Psoas muscle (tissue), 8 donors: Measurements from ENCODE around the gene SUFU. TPM values are rescaled to one million over a fixed set of nuclear protein-coding genes. Genes with fewer than 3 reads are reported as not detected.

Experiments used
- ATAC-seq, 4 donors: fragments of 200-7000 bp; cut with Tn5 transposase; one replicate each; pipeline ENCODE4 v1.9.1; 2020; ENCODE audit warnings: moderate library complexity in 3 of 4, mild to moderate bottlenecking in 2 of 4
- DNase-seq, 2 donors: peaks; one replicate each; pipeline ENCODE4 v3.0.0-alpha.2; 2020
- H3K27ac ChIP-seq: fragments of 200-600 bp; one replicate; pipeline ENCODE4 v1.8.0; 2022
- H3K27me3 ChIP-seq, 3 donors: fragments of 200-600 bp in 1 of 3; one replicate each; pipeline versions ENCODE4 v1.6.1 to v1.8.0; 2013 to 2022; ENCODE audit warnings: low read length in 2 of 3, mild to moderate bottlenecking in 2 of 3, moderate library complexity in 1 of 3; ENCODE audit not compliant: insufficient read depth in 3 of 3
- H3K36me3 ChIP-seq, 2 donors: fragments of 200-600 bp in 1 of 2; one replicate each; pipeline versions ENCODE4 v1.6.1 to v1.8.0; 2013 to 2022; ENCODE audit warnings: low read depth in 1 of 2, mild to moderate bottlenecking in 1 of 2, moderate library complexity in 1 of 2; ENCODE audit not compliant: insufficient read depth in 1 of 2
- H3K4me1 ChIP-seq: fragments of 200-600 bp; one replicate; pipeline ENCODE4 v1.8.0; 2022
- H3K4me3 ChIP-seq: fragments of 200-600 bp; one replicate; pipeline ENCODE4 v1.8.0; 2022; ENCODE audit warnings: mild to moderate bottlenecking
- H3K9me3 ChIP-seq: fragments of 200-600 bp; one replicate; pipeline ENCODE4 v1.8.0; 2022
- WGBS, 3 donors: extraction: QIAGEN DNeasy Blood & Tissue Kit; methylation state at CpG; one replicate each; pipeline versions ENCODE4 v1.1.6 to v1.1.7; 2013; 5-methylcytosine and 5-hydroxymethylcytosine counted together
- intact Hi-C, 2 donors: fragments of 100-400 bp; cut with DNase I; formaldehyde crosslinking; loops; one replicate each; pipeline versions ENCODE4 v1.11.0 to v1.14.2; 2022
- polyA plus RNA-seq, 3 donors: library from polyadenylated mRNA; stranded (reverse); fragments of 200-250 nt; gene quantifications; one replicate each; pipeline ENCODE4 v1.2.3, GENCODE V29; 2013
- total RNA-seq, 4 donors: library from RNA; stranded (reverse); fragmentation: NEBNext Ultra II Directional in 2 of 4; extraction: Animal tissue kit (Norgen Biotek cat#: 25700) in 2 of 4; gene quantifications; one replicate each; pipeline versions ENCODE4 v1.2.1 to v1.2.4, GENCODE V29; 2021 to 2023
- TF ChIP-seq, protein P1 (sequence below): fragments of 200-600 bp; IDR thresholded peaks from one replicate; pipeline ENCODE4 v1.8.0; 2022; ENCODE audit warnings: antibody characterized with exemption
- donor health status: healthy with polysubstance abuse.
- donor health status: DM: no; HTN: no; CAD: no; lungs with moderate emphysema.
- donor health status: Bipolar disorder and iron deficiency.
- donor health status: healthy.
- donor health status: DM: yes; HTN: yes; CAD: no.
- donor health status: DM: no; HTN: no; CAD: no.
- donor health status: DM: no; HTN: no; CAD: no.
- donor health status: DM: yes; HTN: yes; CAD: no.

The SUFU gene
- total and polyA plus RNA-seq, 7 donors = 2.1 to 6.8 (median 5.1) TPM

GRCh38 chr10:102643336-102644065, 139.7 kb downstream of the SUFU start:
- ATAC-seq (peak; percentile 4 to 29 (median 12)), DNase-seq (peak; percentile 66 to 87)
- peaks cover 0 to 10% of the 10 kb centered on the region in 2 donors for H3K36me3 ChIP-seq
- intact Hi-C loops = loop anchor here (5.0 to 10.0 kb wide), 3 partner anchors 41 to 826 kb away; partner anchors contain the start of gene OGA (in 1 of the 2)
- TF ChIP-seq, protein P1, sequence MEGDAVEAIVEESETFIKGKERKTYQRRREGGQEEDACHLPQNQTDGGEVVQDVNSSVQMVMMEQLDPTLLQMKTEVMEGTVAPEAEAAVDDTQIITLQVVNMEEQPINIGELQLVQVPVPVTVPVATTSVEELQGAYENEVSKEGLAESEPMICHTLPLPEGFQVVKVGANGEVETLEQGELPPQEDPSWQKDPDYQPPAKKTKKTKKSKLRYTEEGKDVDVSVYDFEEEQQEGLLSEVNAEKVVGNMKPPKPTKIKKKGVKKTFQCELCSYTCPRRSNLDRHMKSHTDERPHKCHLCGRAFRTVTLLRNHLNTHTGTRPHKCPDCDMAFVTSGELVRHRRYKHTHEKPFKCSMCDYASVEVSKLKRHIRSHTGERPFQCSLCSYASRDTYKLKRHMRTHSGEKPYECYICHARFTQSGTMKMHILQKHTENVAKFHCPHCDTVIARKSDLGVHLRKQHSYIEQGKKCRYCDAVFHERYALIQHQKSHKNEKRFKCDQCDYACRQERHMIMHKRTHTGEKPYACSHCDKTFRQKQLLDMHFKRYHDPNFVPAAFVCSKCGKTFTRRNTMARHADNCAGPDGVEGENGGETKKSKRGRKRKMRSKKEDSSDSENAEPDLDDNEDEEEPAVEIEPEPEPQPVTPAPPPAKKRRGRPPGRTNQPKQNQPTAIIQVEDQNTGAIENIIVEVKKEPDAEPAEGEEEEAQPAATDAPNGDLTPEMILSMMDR = no peak
- H3K27ac ChIP-seq = peak overlapping the region; percentile 99
- H3K9me3 ChIP-seq = no peaks in the 10 kb centered on the region
- peaks cover 29% of the 10 kb centered on the region for H3K4me1 ChIP-seq
- peak overlapping the region; percentile 94 for H3K4me3 ChIP-seq
- no peaks in the 10 kb centered on the region for H3K27me3 ChIP-seq
- 1 to 2% (median 1%) methylated on average over 35 to 76 of the region's 76 CpGs for WGBS, 3 donors

DNA sequence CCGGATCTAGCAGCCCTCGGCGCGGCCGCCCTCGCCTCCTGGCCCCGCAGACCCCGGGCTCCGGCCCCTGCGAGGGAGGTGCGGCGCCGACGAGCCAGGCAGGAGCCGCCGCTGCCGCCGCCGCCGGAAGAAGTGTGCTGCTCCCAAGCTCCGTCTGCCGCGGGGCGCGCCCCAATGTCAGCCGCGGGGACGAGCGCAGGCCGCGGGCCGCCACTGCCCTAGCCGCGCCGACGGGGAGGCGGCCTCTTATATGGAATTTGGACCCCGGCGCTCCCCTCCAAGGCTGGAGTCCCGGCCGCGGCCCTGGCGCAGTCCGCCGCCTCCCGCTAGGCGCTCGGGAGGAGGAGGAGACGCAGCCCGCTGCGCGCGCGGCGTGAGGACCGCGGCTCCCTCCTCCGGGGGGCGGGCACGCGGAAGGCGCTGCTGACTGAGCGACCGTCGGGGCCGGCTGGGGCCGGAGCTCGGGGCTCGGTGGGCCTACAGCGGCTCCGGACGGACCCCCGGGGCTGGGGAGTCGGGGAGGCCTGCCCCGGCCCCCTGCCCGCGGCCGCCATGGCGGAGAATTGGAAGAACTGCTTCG, 140.4 kb downstream of the SUFU start, which contains the start of gene TRIM8:
Gene TRIM8 (plus strand): TSS at position 414 of the 580 bp plus-strand sequence. CDS start 139 bp downstream, at position 553.
- DNase-seq (peak; percentile 65 to 77), ATAC-seq (peak in 2 of 4 donors; percentile 7 to 8)
- Histone ChIP-seq H3K9me3 (no peaks in the 10 kb centered on the region), H3K4me3 (peak within 1 kb of the TSS; percentile 94), H3K4me1 (peaks cover 35% of the 10 kb centered on the region), H3K27me3 (no peaks in the 10 kb centered on the region), H3K27ac (peak within 1 kb of the TSS; percentile 99), H3K36me3 (peaks cover 0 to 13% of the 10 kb centered on the region in 2 donors)
- 0% methylated on average over 52 to 80 of the region's 80 CpGs for WGBS, 3 donors
- TF ChIP-seq, protein P1 = no peak
- intact Hi-C loops = loop anchor here (5.0 to 10.0 kb wide), 3 partner anchors 42 to 827 kb away; partner anchors contain the start of gene OGA (in 1 of the 2)

GRCh38 chr10:102644646-102645387, 141.0 kb downstream of the SUFU start:
- 0 to 1% (median 0%) methylated on average over 56 to 62 of the region's 62 CpGs for WGBS, 3 donors
- peaks cover 0 to 13% of the 10 kb centered on the region in 2 donors for H3K36me3 ChIP-seq
- peaks cover 42% of the 10 kb centered on the region for H3K4me1 ChIP-seq
- DNase-seq (peak; percentile 87 to 95), ATAC-seq (peak; percentile 47 to 63 (median 57))
- TF ChIP-seq, protein P1 = peak; percentile 63
- intact Hi-C loops = loop anchor here (5.0 to 10.0 kb wide), 3 partner anchors 43 to 828 kb away; partner anchors contain the start of gene OGA (in 1 of the 2)
- H3K9me3 ChIP-seq = no peaks in the 10 kb centered on the region
- peak overlapping the region; percentile 99 for H3K27ac ChIP-seq
- no peaks in the 10 kb centered on the region for H3K27me3 ChIP-seq
- H3K4me3 ChIP-seq = peak overlapping the region; percentile 94

GRCh38 chr10:102645388-102645740, 141.6 kb downstream of the SUFU start:
- Histone ChIP-seq H3K27me3 (no peaks in the 10 kb centered on the region), H3K9me3 (no peaks in the 10 kb centered on the region), H3K4me1 (peaks cover 47% of the 10 kb centered on the region), H3K36me3 (peaks cover 0 to 13% of the 10 kb centered on the region in 2 donors), H3K27ac (peak overlapping the region; percentile 99), H3K4me3 (peak overlapping the region; percentile 94)
- TF ChIP-seq, protein P1 = no peak
- 0 to 2% (median 1%) methylated on average over 12 of the region's 12 CpGs for WGBS, 3 donors
- ATAC-seq (peak; percentile 31 to 55 (median 40)), DNase-seq (peak; percentile 77 to 88)
- intact Hi-C loops = loop anchor here in 1 of 2 donors (10.0 kb wide), 1 partner anchor 129 kb away; no protein-coding TSS in a partner anchor
